GM19395 (cell line): ENCODE results near the gene DTNB.
"Not testable (repeated sequence)": the region's sequence is repeated elsewhere in the genome, so short reads cannot be mapped to it uniquely, and the experiment has no call there.

Experiments
- ATAC-seq: cut with Tn5 transposase; IDR thresholded peaks from one replicate; pipeline ENCODE4 v1.9.1; 2021; ENCODE audit warnings: mild to moderate bottlenecking, moderate library complexity; ENCODE audit not compliant: unreplicated experiment

Gene DTNB

DNA sequence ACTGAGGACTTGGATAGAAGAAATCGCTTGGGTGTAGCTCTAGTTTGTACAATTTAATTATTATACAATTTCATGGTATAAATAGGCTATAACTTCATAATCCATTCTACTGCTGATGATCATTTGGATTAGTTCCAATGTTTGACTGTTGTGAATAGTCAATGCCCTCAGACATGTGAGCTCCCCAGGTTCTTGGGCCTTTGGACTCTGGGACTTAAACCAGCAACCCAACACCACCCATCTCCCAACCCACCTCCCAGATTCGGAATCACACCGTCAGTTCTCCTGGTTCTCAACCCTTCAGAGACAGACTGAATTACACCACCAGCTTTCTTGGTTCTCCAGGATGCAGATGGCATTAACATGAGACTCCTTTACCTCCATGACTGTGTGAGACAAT is 247.1 kb downstream of the DTNB start:
- ATAC-seq: no peak

GRCh38 chr2:25424426-25425028 is 248.8 kb downstream of the DTNB start:
- no peak for ATAC-seq

GRCh38 chr2:25421820-25422411 is 251.5 kb downstream of the DTNB start:
- ATAC-seq: no peak

DNA sequence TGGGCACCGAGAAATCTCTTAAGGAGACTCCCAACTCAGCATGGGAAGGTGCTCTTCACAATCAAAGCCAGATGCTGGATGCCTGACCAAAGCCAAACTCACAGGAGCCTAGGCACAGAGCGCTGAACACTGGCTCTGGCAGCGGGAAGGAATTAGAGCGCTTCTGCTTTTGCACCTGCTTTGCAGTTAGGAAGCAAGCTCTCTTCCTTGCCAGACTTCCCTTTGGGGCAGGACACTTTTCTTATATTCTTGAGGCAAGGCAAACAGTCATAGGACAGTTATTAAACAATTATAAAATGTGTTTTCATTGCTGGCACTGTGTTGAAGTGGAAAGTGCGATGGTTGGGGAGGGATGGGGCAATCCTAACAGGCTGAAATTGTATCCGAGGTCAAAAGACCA is 252.1 kb downstream of the DTNB start:
- no peak for ATAC-seq

- ATAC-seq: peak; percentile 63
Observed at GRCh38 chr2:25420820-25421237, 252.5 kb downstream of the DTNB start.

- peak; percentile 64 for ATAC-seq
Observed at GRCh38 chr2:25419678-25420242, 253.6 kb downstream of the DTNB start.

- ATAC-seq: no peak
Observed at GRCh38 chr2:25418944-25419677, 254.3 kb downstream of the DTNB start.

- no peak for ATAC-seq
Observed at GRCh38 chr2:25417715-25418369, 255.5 kb downstream of the DTNB start.

- no peak for ATAC-seq
Observed at GRCh38 chr2:25416674-25417073, 256.7 kb downstream of the DTNB start.

DNA sequence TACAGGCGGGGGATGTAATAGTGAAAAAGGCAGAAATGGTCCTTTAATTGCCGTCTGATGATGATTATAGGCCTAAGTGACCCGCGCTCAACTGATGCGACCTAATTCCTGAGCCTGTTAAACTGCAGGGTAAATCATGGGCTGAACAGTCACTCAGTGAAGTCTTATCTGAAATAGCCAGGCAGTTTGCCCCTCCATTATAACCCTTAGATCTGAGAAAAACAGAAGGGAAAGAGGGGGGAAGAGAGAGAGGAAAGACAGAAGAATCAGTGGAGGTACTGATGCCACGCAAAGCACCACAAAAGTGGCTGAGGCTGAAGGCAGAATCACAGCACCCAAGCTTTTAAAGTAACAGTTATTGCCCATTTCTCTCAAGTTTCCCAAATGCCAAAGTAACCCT is 258.6 kb downstream of the DTNB start:
- ATAC-seq: no peak

- not testable (repeated sequence) for ATAC-seq
Observed at GRCh38 chr2:25413409-25413808, 260.0 kb downstream of the DTNB start.

DNA sequence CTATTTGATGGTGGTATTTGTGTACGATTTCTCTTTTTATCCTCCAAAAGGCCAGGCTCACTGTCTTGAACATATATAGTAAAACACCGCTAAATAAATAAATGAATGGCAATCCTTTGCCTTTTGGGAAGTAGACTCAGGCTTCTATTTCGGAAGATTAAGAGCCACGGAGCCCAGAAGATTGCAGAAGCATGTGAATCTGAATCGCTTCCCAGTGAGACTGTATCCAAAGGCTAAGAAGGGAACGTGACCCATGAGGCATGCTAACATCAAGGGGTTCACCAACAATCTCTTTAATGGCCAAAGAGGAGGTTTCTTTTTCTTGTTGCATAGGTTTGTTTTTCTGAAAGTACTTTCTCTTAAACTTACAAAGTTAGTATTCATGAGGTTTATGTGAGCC is 261.6 kb downstream of the DTNB start:
- ATAC-seq: no peak

GRCh38 chr2:25411281-25411680 is 262.1 kb downstream of the DTNB start:
- ATAC-seq: no peak

GRCh38 chr2:25410370-25410769 is 263.0 kb downstream of the DTNB start:
- peak; percentile 46 for ATAC-seq

GRCh38 chr2:25409468-25409867 is 263.9 kb downstream of the DTNB start:
- ATAC-seq: no peak

DNA sequence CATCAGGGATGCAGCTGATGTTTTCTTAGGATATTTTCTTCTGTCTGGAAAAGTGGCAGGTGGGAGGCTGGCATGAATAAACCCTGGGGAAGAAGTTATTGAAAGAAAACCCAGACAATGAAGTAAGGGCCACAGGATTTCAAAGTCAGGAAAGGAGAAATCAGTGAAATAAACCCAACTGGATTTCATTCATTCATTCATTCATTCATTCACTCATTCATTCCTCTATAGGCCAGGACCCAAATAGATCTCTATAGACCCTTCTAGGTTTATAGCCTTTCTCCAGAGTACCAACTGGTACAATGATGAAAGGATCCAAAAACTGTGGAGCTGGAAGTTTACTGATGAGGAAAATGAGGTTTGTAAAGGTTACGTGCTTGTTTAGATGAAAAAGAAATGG is 264.3 kb downstream of the DTNB start:
- ATAC-seq: no peak

DNA sequence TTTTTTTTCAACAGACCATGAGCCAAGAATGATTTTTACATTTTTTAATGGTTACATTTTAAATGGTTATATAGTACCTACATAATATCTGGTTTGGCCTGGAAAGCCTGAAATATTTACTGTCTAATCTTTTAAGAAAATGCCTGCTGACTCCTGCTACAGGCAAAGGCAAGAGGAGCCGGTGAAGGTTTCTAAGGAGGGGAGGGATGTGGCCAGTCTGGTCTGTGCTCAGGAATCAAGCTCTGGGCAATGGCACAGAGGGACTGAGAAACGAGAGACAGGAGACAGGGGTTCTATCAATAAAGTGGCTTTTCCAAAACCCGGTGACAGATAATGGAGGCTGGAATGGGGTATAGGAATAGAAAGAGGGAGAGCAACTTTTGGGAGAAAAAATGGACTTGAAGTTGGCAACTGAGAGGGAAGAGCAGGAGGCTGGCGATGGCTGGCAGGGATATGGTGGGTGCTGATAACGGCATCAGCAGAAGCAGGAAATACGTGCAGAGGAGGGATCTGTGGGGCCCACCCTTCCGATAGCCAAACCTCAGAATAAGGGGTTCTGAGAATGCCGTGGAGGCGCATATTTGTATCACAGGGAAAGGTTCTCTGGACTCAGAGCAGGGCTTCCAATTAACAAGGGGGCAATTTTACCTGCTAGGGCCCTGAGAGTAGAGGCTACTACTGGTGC is 267.6 kb downstream of the DTNB start:
- no peak for ATAC-seq

- ATAC-seq: peak; percentile 73
Observed at GRCh38 chr2:25403120-25403760, 270.1 kb downstream of the DTNB start.

GRCh38 chr2:25402477-25402876 is 270.9 kb downstream of the DTNB start:
- peak; percentile 52 for ATAC-seq

DNA sequence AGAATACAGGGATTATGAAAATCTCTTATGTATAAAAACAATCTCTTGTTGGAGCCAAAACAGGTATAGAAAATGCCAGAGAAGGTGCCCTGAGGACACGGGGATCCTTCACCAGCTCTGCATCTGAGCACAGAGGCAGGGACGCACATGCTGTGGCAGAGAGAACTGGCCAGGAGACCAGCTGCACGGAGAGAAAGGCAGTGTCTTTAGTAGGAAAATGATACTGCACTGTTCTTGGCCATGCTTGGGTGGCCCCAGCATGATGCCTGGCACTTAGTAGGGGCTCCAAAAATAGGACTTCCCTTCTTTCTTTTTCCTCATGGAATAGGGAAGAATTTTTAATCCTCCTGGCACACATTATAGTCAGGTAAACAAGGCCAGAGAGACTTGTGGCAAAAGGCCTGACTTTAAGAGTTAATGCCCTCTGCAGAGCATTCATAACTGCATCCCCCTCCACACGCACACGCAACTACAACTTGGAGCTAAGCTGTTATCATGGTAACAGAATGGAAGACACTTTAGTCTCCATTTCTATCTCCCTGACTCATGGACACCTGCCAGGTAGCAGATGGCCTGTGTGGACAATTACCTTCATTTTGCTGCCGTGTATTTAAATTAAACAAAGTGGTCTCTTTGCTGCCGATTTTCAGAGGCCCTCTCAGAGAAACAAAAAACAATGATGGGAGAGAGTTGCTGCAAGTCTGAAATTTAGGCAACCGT is 271.9 kb downstream of the DTNB start:
- no peak for ATAC-seq
